Cerebellar cortex (tissue), 1 donor: ENCODE results near the gene MINDY4.
"Not testable (repeated sequence)": the region's sequence is repeated elsewhere in the genome, so short reads cannot be mapped to it uniquely, and the experiment has no call there.

ENCODE experiments used
- DNase-seq: peaks from one replicate; pipeline ENCODE4 v3.0.0-alpha.2; 2015; ENCODE audit warnings: low spot score

Gene MINDY4

GRCh38 chr7:30804078-30804661, 33.0 kb downstream of the MINDY4 start:
- DNase-seq, result no peak

GRCh38 chr7:30805081-30805691, 34.0 kb downstream of the MINDY4 start:
- DNase-seq, result no peak

GRCh38 chr7:30805931-30806330, 34.7 kb downstream of the MINDY4 start:
- no peak for DNase-seq

GRCh38 chr7:30807477-30807876, 36.3 kb downstream of the MINDY4 start:
- not testable (repeated sequence) for DNase-seq

- DNase-seq, result not testable (repeated sequence)
Measured at GRCh38 chr7:30807941-30808340, 36.7 kb downstream of the MINDY4 start.

GRCh38 chr7:30810986-30811385, 39.8 kb downstream of the MINDY4 start:
- DNase-seq, result no peak

- DNase-seq, result no peak
Measured at GRCh38 chr7:30812676-30813075, 41.5 kb downstream of the MINDY4 start.

GRCh38 chr7:30813466-30813865, 42.2 kb downstream of the MINDY4 start:
- DNase-seq, result no peak

GRCh38 chr7:30814700-30815387, 43.6 kb downstream of the MINDY4 start:
- DNase-seq, result peak; percentile 16

- no peak for DNase-seq
Measured at GRCh38 chr7:30815388-30815854, 44.2 kb downstream of the MINDY4 start.

GRCh38 chr7:30815951-30816644, 44.9 kb downstream of the MINDY4 start:
- DNase-seq, result peak; percentile 58

- DNase-seq, result no peak
Measured at GRCh38 chr7:30816645-30817370, 45.6 kb downstream of the MINDY4 start.

- no peak for DNase-seq
Measured at GRCh38 chr7:30817371-30817767, 46.2 kb downstream of the MINDY4 start.

- DNase-seq, result no peak
Measured at GRCh38 chr7:30824821-30825720, 53.9 kb downstream of the MINDY4 start.

GRCh38 chr7:30826181-30826580, 55.0 kb downstream of the MINDY4 start:
- DNase-seq, result no peak

- DNase-seq, result no peak
Measured at GRCh38 chr7:30828591-30828990, 57.4 kb downstream of the MINDY4 start.

GRCh38 chr7:30829471-30829870, 58.3 kb downstream of the MINDY4 start:
- no peak for DNase-seq

- no peak for DNase-seq
Measured at GRCh38 chr7:30831227-30831626, 60.0 kb downstream of the MINDY4 start.

- DNase-seq, result no peak
Measured at GRCh38 chr7:30831936-30832335, 60.7 kb downstream of the MINDY4 start.

GRCh38 chr7:30834017-30834674, 62.9 kb downstream of the MINDY4 start:
- not testable (repeated sequence) for DNase-seq
